MM.1S (cell line): ENCODE measurements around the gene ELF2.

ENCODE experiments used
- DNase-seq: peaks from one replicate; pipeline ENCODE4 v3.0.0-alpha.2; 2015
- H2AFZ ChIP-seq: fragments of 300-600 bp; sonication (generic); 2 replicates; pipeline ENCODE4 v1.6.0; 2016; ENCODE audit warnings: antibody characterized with exemption, low read length
- H3F3A ChIP-seq: fragments of 300-600 bp; sonication (generic); 2 replicates; pipeline ENCODE4 v1.6.1; 2016; ENCODE audit warnings: mild to moderate bottlenecking, antibody characterized with exemption, low read length, moderate library complexity, mixed read lengths; ENCODE audit not compliant: insufficient read depth
- H3K27ac ChIP-seq: fragments of 300-600 bp; sonication (generic); 2 replicates; pipeline ENCODE4 v1.5.1; 2016; ENCODE audit warnings: mild to moderate bottlenecking, low read length
- H3K27me3 ChIP-seq: fragments of 300-600 bp; sonication (generic); replicated peaks from 2 replicates; pipeline ENCODE4 v1.6.0; 2016; ENCODE audit warnings: low read length; ENCODE audit not compliant: insufficient read depth
- H3K36me3 ChIP-seq: fragments of 300-600 bp; sonication (generic); replicated peaks from 2 replicates; pipeline ENCODE4 v1.6.1; 2016; ENCODE audit warnings: mild to moderate bottlenecking, low read length, mixed read lengths; ENCODE audit not compliant: insufficient read depth
- H3K4me1 ChIP-seq: fragments of 300-600 bp; sonication (generic); 2 replicates; pipeline ENCODE4 v1.6.1; 2016; ENCODE audit warnings: low read length, mixed read lengths
- H3K4me2 ChIP-seq: fragments of 300-600 bp; sonication (generic); 2 replicates; pipeline ENCODE4 v1.6.0; 2016; ENCODE audit warnings: low read depth, low read length
- H3K4me3 ChIP-seq: fragments of 300-600 bp; sonication (generic); 2 replicates; pipeline ENCODE4 v1.5.1; 2016; ENCODE audit warnings: low read length, mixed read lengths
- H3K79me2 ChIP-seq: fragments of 300-600 bp; sonication (generic); 2 replicates; pipeline ENCODE4 v1.6.1; 2016; ENCODE audit warnings: mixed run types, low read length, mixed read lengths
- H3K9ac ChIP-seq: fragments of 300-600 bp; sonication (generic); 2 replicates; pipeline ENCODE4 v1.6.1; 2016; ENCODE audit warnings: low read length, mixed read lengths
- H3K9me2 ChIP-seq: fragments of 300-600 bp; sonication (generic); replicated peaks from 2 replicates; pipeline ENCODE4 v1.6.1; 2016; ENCODE audit warnings: mild to moderate bottlenecking, low read length, mixed read lengths; ENCODE audit not compliant: insufficient read depth
- H3K9me3 ChIP-seq: fragments of 300-600 bp; sonication (generic); replicated peaks from 2 replicates; pipeline ENCODE4 v1.6.1; 2016; ENCODE audit warnings: mild to moderate bottlenecking, low read length, mixed read lengths; ENCODE audit not compliant: insufficient read depth
- H4K20me1 ChIP-seq: fragments of 300-600 bp; sonication (generic); 2 replicates; pipeline ENCODE4 v1.6.1; 2016; ENCODE audit warnings: mild to moderate bottlenecking, low read length, moderate library complexity, mixed read lengths; ENCODE audit not compliant: insufficient read depth
- EZH2 ChIP-seq: fragments of 300-600 bp; sonication (generic); optimal IDR thresholded peaks from 2 replicates; pipeline ENCODE3; 2017; ENCODE audit warnings: low read depth, mild to moderate bottlenecking, antibody characterized with exemption, low read length, mixed read lengths
- EZH2phosphoT487 ChIP-seq: fragments of 300-600 bp; sonication (generic); IDR thresholded peaks from 2 replicates; pipeline ENCODE4 v1.6.1; 2018; ENCODE audit warnings: antibody characterized with exemption, low read length
- TF ChIP-seq, protein P1 (sequence below): fragments of 300-600 bp; sonication (generic); IDR thresholded peaks from 2 replicates; pipeline ENCODE4 v1.5.1; 2016; ENCODE audit warnings: antibody characterized with exemption, low read length, mixed read lengths

Gene ELF2

DNA sequence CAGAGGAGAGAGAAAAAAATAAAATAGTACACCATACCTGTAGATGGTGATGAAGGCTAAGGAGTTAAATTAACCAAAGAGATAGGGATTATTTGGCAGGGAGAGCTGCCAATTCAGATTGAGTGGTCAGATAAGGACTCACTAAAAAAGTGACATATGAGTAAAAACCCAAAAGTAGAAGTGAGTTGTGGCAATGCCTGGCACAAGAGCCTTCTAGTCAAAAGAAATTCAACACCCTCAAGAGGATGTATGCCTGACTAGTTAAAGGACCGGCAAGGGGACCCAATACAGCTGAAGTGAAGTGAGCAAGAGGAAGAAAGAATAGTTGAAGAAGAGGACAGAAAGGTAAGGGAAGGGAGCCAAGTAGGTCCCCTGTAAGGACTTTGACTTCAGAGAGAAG is 34.9 kb downstream of the ELF2 start:
- Histone ChIP-seq H3K79me2 (peaks cover 75% of the 10 kb centered on the region), H3K4me2 (no peak overlapping the region)

DNA sequence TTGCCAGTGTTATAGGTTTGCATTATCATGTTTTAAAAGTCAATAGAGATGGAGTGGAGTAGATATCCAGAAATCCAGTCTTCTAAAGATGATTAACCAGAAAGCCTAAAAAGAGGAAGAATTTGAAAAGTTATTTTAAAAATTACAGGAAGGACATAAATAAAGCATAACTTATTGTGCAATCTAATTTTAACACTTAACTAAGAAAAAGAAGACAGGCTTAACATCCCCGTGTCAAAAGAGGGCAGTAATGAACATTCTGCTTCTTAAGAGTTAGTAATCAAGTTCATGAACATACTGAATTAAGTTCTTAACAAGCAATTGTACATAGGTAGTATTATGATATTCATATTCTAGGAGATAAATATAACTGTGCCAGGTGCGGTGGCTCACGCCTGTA is 39.3 kb downstream of the ELF2 start:
- H3K9ac ChIP-seq, result no peak overlapping the region
- no peak for DNase-seq
- H3K36me3 ChIP-seq, result no peaks in the 10 kb centered on the region
- no peak overlapping the region for H3K4me3 ChIP-seq
- no peaks in the 10 kb centered on the region for H3K27me3 ChIP-seq
- no peak overlapping the region for H3K4me2 ChIP-seq
- TF ChIP-seq EZH2, result no peak
- no peak for TF ChIP-seq EZH2phosphoT487
- TF ChIP-seq, protein P1, sequence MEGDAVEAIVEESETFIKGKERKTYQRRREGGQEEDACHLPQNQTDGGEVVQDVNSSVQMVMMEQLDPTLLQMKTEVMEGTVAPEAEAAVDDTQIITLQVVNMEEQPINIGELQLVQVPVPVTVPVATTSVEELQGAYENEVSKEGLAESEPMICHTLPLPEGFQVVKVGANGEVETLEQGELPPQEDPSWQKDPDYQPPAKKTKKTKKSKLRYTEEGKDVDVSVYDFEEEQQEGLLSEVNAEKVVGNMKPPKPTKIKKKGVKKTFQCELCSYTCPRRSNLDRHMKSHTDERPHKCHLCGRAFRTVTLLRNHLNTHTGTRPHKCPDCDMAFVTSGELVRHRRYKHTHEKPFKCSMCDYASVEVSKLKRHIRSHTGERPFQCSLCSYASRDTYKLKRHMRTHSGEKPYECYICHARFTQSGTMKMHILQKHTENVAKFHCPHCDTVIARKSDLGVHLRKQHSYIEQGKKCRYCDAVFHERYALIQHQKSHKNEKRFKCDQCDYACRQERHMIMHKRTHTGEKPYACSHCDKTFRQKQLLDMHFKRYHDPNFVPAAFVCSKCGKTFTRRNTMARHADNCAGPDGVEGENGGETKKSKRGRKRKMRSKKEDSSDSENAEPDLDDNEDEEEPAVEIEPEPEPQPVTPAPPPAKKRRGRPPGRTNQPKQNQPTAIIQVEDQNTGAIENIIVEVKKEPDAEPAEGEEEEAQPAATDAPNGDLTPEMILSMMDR, result no peak
- H4K20me1 ChIP-seq, result no peaks in the 10 kb centered on the region
- H3K79me2 ChIP-seq, result peaks cover 32% of the 10 kb centered on the region
- H3K9me2 ChIP-seq, result no peaks in the 10 kb centered on the region
- H2AFZ ChIP-seq, result no peak overlapping the region
- no peaks in the 10 kb centered on the region for H3K9me3 ChIP-seq
- peaks cover under 1% of the 10 kb centered on the region for H3K4me1 ChIP-seq
- no peaks in the 10 kb centered on the region for H3F3A ChIP-seq
- no peak overlapping the region for H3K27ac ChIP-seq

More for the DNA sequence above, 34.9 kb downstream of the ELF2 start:
- DNase-seq, result no peak
- Histone ChIP-seq H3K36me3 (no peaks in the 10 kb centered on the region; the same call in 1 of the 2 replicates), H3K9me2 (no peaks in the 10 kb centered on the region), H2AFZ (no peak overlapping the region), H3K9ac (no peak overlapping the region), H3K27me3 (no peaks in the 10 kb centered on the region), H3K4me3 (no peak overlapping the region), H4K20me1 (no peaks in the 10 kb centered on the region; the same call in 1 of the 2 replicates), H3F3A (no peaks in the 10 kb centered on the region), H3K4me1 (peaks cover 19% of the 10 kb centered on the region), H3K9me3 (no peaks in the 10 kb centered on the region), H3K27ac (no peak overlapping the region)
- TF ChIP-seq, protein P1, result no peak
- TF ChIP-seq EZH2phosphoT487 (no peak), EZH2 (no peak)

DNA sequence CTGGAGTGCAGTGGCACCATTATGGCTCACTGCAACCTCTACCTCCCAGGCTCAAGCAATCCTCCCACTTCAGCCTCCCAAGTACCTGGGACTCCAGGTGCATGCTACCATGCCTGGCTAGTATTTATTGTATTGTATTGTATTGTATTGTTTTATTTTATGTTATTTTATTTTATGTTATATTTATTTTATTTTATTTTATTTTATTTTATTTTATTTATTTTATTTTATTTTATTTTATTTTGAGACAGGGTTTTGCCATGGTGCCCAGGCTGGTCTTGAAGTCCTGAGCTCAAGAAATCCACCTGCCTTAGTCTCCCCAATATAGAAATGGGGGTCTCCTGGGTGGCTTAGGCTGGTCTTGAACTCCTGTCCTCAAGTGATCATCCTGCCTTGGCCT is 42.6 kb downstream of the ELF2 start:
- no peaks in the 10 kb centered on the region for H3K4me1 ChIP-seq
- H3K27ac ChIP-seq, result no peak overlapping the region
- H4K20me1 ChIP-seq, result no peaks in the 10 kb centered on the region
- H3K27me3 ChIP-seq, result no peaks in the 10 kb centered on the region
- no peak for DNase-seq
- H3K9ac ChIP-seq, result no peak overlapping the region
- H2AFZ ChIP-seq, result no peak overlapping the region
- H3K9me3 ChIP-seq, result no peaks in the 10 kb centered on the region
- TF ChIP-seq, protein P1, result no peak
- TF ChIP-seq EZH2 (no peak), EZH2phosphoT487 (no peak)
- no peaks in the 10 kb centered on the region for H3K36me3 ChIP-seq
- H3K9me2 ChIP-seq, result no peaks in the 10 kb centered on the region
- H3K4me3 ChIP-seq, result no peak overlapping the region
- no peaks in the 10 kb centered on the region for H3K79me2 ChIP-seq
- H3F3A ChIP-seq, result no peaks in the 10 kb centered on the region
- H3K4me2 ChIP-seq, result no peak overlapping the region
